SK-N-SH (cell line): ENCODE data around the gene OGA. TPM values are rescaled to one million over a fixed set of nuclear protein-coding genes. Genes with fewer than 3 reads are reported as not detected.

Experiments
- CTCF ChIA-PET: fragments of 300-600, 350-600 bp; formaldehyde crosslinking; extraction: SDS; loops from one replicate; lab custom pipeline; 2021; lab: Yijun Ruan, JAX
- POLR2A ChIA-PET: fragments of 350-600 bp; sonication (Branson Sonifier 250); formaldehyde crosslinking; extraction: SDS; loops from one replicate; lab custom pipeline; 2020; ENCODE audit warnings: antibody characterized with exemption, inconsistent platforms; lab: Yijun Ruan, JAX
- DNase-seq: peaks from one replicate; pipeline ENCODE4 v3.0.0; 2012
- H2AFZ ChIP-seq: fragments of 200-600 bp; sonication (generic); 2 replicates; pipeline ENCODE4 v1.8.1; 2016; ENCODE audit warnings: antibody characterized with exemption, mild to moderate bottlenecking, low read depth
- H3F3A ChIP-seq: fragments of 200-600 bp; sonication (generic); replicated peaks from 2 replicates; pipeline ENCODE3; 2016; ENCODE audit warnings: antibody characterized with exemption, mild to moderate bottlenecking; ENCODE audit not compliant: insufficient read depth
- H3K27ac ChIP-seq, 2 experiments: fragments of 200-500 bp in 1 of 2; fragments of 200-600 bp in 1 of 2; sonication (Bioruptor generic) in 1 of 2; sonication (generic), shearing (Covaris generic) in 1 of 2; 2 replicates each; pipeline versions ENCODE4 v1.5.1 to v1.6.1; 2014 to 2016; ENCODE audit warnings: low read depth in 2 of 2, inconsistent platforms in 1 of 2, low read length in 1 of 2, mild to moderate bottlenecking in 1 of 2, mixed read lengths in 1 of 2
- H3K27me3 ChIP-seq: fragments of 200-600 bp; sonication (generic), shearing (Covaris generic); 2 replicates; pipeline ENCODE4 v1.6.1; 2016; ENCODE audit warnings: mixed run types; ENCODE audit not compliant: insufficient read depth
- H3K36me3 ChIP-seq, 2 experiments: fragments of 200-500 bp in 1 of 2; fragments of 200-600 bp in 1 of 2; sonication (Bioruptor generic) in 1 of 2; sonication (generic) in 1 of 2; replicated peaks in 1 of 2; 2 replicates each; pipeline versions ENCODE3 to v1.5.1; 2014 to 2016; ENCODE audit warnings: low read length in 1 of 2, mild to moderate bottlenecking in 1 of 2; ENCODE audit not compliant: insufficient read depth in 2 of 2, control insufficient read depth in 1 of 2
- H3K4me1 ChIP-seq, 2 experiments: fragments of 200-500 bp in 1 of 2; fragments of 200-600 bp in 1 of 2; sonication (Bioruptor generic) in 1 of 2; sonication (generic), shearing (Covaris generic) in 1 of 2; 2 replicates each; pipeline versions ENCODE4 v1.5.1 to v1.6.1; 2014 to 2016; ENCODE audit warnings: low read depth in 1 of 2, low read length in 1 of 2, mixed run types in 1 of 2; ENCODE audit not compliant: insufficient read depth in 2 of 2, control insufficient read depth in 1 of 2
- H3K4me2 ChIP-seq: fragments of 200-600 bp; sonication (generic), shearing (Covaris generic); 2 replicates; pipeline ENCODE4 v1.6.1; 2017; ENCODE audit warnings: mixed run types
- H3K4me3 ChIP-seq, 2 experiments: fragments of 200-500 bp in 1 of 2; fragments of 200-600 bp in 1 of 2; sonication (Bioruptor generic) in 1 of 2; sonication (generic), shearing (Covaris generic) in 1 of 2; 2 replicates each; pipeline versions ENCODE4 v1.5.1 to v1.8.1; 2014 to 2016; ENCODE audit warnings: low read depth in 2 of 2, inconsistent platforms in 1 of 2, low read length in 1 of 2, mild to moderate bottlenecking in 1 of 2, mixed read lengths in 1 of 2, moderate library complexity in 1 of 2
- H3K79me2 ChIP-seq: fragments of 200-600 bp; sonication (generic); 2 replicates; pipeline ENCODE4 v1.8.1; 2017; ENCODE audit warnings: mild to moderate bottlenecking; ENCODE audit not compliant: insufficient read depth
- H3K9ac ChIP-seq: fragments of 200-600 bp; sonication (generic); 2 replicates; pipeline ENCODE4 v1.6.1; 2017; ENCODE audit warnings: mixed run types
- H3K9me2 ChIP-seq: fragments of 200-600 bp; sonication (generic); 2 replicates; pipeline ENCODE4 v1.6.1; 2017; ENCODE audit warnings: mixed run types
- H3K9me3 ChIP-seq: fragments of 200-600 bp; sonication (generic); 2 replicates; pipeline ENCODE4 v1.6.1; 2017; ENCODE audit warnings: mixed run types, mild to moderate bottlenecking, moderate library complexity
- H4K20me1 ChIP-seq: fragments of 200-600 bp; sonication (generic); 2 replicates; pipeline ENCODE4 v1.6.1; 2017; ENCODE audit warnings: mild to moderate bottlenecking, mixed run types; ENCODE audit not compliant: insufficient read depth
- FOXM1 ChIP-seq: IDR thresholded peaks from 2 replicates; pipeline ENCODE4 v1.4.0; 2012; ENCODE audit warnings: low read depth, mild to moderate bottlenecking
- GABPA ChIP-seq: IDR thresholded peaks from 2 replicates; pipeline ENCODE4 v1.4.0; 2012; ENCODE audit warnings: low read depth, mild to moderate bottlenecking
- MAX ChIP-seq: IDR thresholded peaks from 2 replicates; pipeline ENCODE4 v1.4.0; 2012; ENCODE audit warnings: low read depth
- MXI1 ChIP-seq: IDR thresholded peaks from 2 replicates; pipeline ENCODE4 v1.6.1; 2012; ENCODE audit warnings: mild to moderate bottlenecking, low read depth, low read length, improper control_type of control experiment
- NFIC ChIP-seq: IDR thresholded peaks from 2 replicates; pipeline ENCODE4 v1.4.0; 2012; ENCODE audit warnings: borderline replicate concordance
- NRF1 ChIP-seq: IDR thresholded peaks from 2 replicates; pipeline ENCODE4 v1.6.1; 2012; ENCODE audit warnings: low read depth, mild to moderate bottlenecking, low read length
- POLR2AphosphoS5 ChIP-seq: IDR thresholded peaks from 2 replicates; pipeline ENCODE4 v1.6.1; 2012; ENCODE audit warnings: low read depth, low read length
- RCOR1 ChIP-seq: fragments of 150-350 bp; IDR thresholded peaks from 2 replicates; pipeline ENCODE4 v1.6.1; 2017; ENCODE audit warnings: antibody characterized with exemption, low read length
- REST ChIP-seq: IDR thresholded peaks from 2 replicates; pipeline ENCODE4 v1.6.1; 2012; ENCODE audit warnings: mild to moderate bottlenecking, low read depth, low read length, moderate library complexity
- SIN3A ChIP-seq: IDR thresholded peaks from 2 replicates; pipeline ENCODE4 v1.6.1; 2012; ENCODE audit warnings: low read depth, mild to moderate bottlenecking, low read length, moderate library complexity, borderline replicate concordance
- TAF1 ChIP-seq: IDR thresholded peaks from 2 replicates; pipeline ENCODE4 v1.6.1; 2012; ENCODE audit warnings: low read depth, mild to moderate bottlenecking, low read length, moderate library complexity, borderline replicate concordance
- TEAD4 ChIP-seq: IDR thresholded peaks from 2 replicates; pipeline ENCODE4 v1.4.0; 2012; ENCODE audit warnings: mild to moderate bottlenecking, borderline replicate concordance; ENCODE audit not compliant: insufficient read depth
- USF1 ChIP-seq: IDR thresholded peaks from 2 replicates; pipeline ENCODE4 v1.4.0; 2012; ENCODE audit warnings: low read depth, borderline replicate concordance
- USF2 ChIP-seq: fragments of 150-350 bp; IDR thresholded peaks from 2 replicates; pipeline ENCODE4 v1.6.1; 2017; ENCODE audit warnings: antibody characterized with exemption, low read length, low read depth, borderline replicate concordance
- ZBTB33 ChIP-seq: IDR thresholded peaks from 2 replicates; pipeline ENCODE4 v1.4.0; 2012; ENCODE audit warnings: low read depth, borderline replicate concordance
- WGBS: methylation state at CpG from one replicate; pipeline ENCODE4 v1.1.6; 2017; ENCODE audit warnings: low lambda C conversion rate; 5-methylcytosine and 5-hydroxymethylcytosine counted together
- polyA plus RNA-seq, 3 experiments: library from polyadenylated mRNA; depleted of rRNA; stranded (reverse); fragments of >200 nt; gene quantifications; 2 replicates each; pipeline ENCODE4 v1.2.3, GENCODE V29; 2012

The OGA gene
- polyA plus RNA-seq, 1 of the 3 experiments (the other 2 are of a cell fraction) = 24.8 TPM

GRCh38 chr10:101817337-101818118, 716 bp downstream of the OGA start:
- peaks cover 57% of the 10 kb centered on the region for H3K79me2 ChIP-seq
- TF ChIP-seq TAF1 = peak; percentile 79
- peak; percentile 85; the same call in 1 of the 2 replicates for TF ChIP-seq SIN3A
- peak; percentile 29; the same call in 1 of the 2 replicates for TF ChIP-seq REST
- 0 out of 2 replicates have a peak, but pooled peaks have one; percentile 45 for TF ChIP-seq MXI1
- TF ChIP-seq TEAD4 = no peak
- TF ChIP-seq GABPA = no peak
- no peak for TF ChIP-seq NRF1
- peak; percentile 60 for TF ChIP-seq MAX
- no peak for TF ChIP-seq FOXM1
- TF ChIP-seq USF2 = no peak
- TF ChIP-seq ZBTB33 = no peak
- TF ChIP-seq POLR2AphosphoS5 = peak; percentile 84
- no peak for TF ChIP-seq RCOR1
- peak; percentile 83 for TF ChIP-seq NFIC
- no peak for TF ChIP-seq USF1
- peaks cover 6 to 23% of the 10 kb centered on the region in 2 experiments; a peak in 3 of 4 replicates for H3K4me1 ChIP-seq
- H3K4me2 ChIP-seq = peak overlapping the region; percentile 92
- peak overlapping the region; percentile 88 to 96 for H3K4me3 ChIP-seq
- peaks cover 9 to 22% of the 10 kb centered on the region in 2 experiments for H3K36me3 ChIP-seq
- H3K9me2 ChIP-seq = no peaks in the 10 kb centered on the region
- H2AFZ ChIP-seq = no peak overlapping the region
- H4K20me1 ChIP-seq = peaks cover 54% of the 10 kb centered on the region
- ChIA-PET POLR2A (interaction anchor here (0.8 to 1.6 kb wide), 8 partner anchors 10 to 525 kb away, joined by 3 to 10 read pairs (median 4); no protein-coding TSS in a partner anchor), CTCF (interaction anchor here (0.8 to 3.5 kb wide), 7 partner anchors 12 to 192 kb away, joined by 3 to 14 read pairs (median 4); no protein-coding TSS in a partner anchor)
- peak overlapping the region; percentile 94 for H3K9ac ChIP-seq
- H3F3A ChIP-seq = peaks cover 9% of the 10 kb centered on the region
- no peaks in the 10 kb centered on the region for H3K27me3 ChIP-seq
- no peaks in the 10 kb centered on the region for H3K9me3 ChIP-seq
- H3K27ac ChIP-seq = peak overlapping the region; percentile 81 to 97
- WGBS = 1% methylated on average over 36 of the region's 44 CpGs
- DNase-seq = peak; percentile 37
